ENCODE measurements around the gene APBA3. TPM values are rescaled to one million over a fixed set of nuclear protein-coding genes. Genes with fewer than 3 reads are reported as not detected.

The APBA3 gene
- total and polyA plus RNA-seq, 3 donors from 2014 or later: 12.0 to 48.3 (median 34.4) TPM

DNA sequence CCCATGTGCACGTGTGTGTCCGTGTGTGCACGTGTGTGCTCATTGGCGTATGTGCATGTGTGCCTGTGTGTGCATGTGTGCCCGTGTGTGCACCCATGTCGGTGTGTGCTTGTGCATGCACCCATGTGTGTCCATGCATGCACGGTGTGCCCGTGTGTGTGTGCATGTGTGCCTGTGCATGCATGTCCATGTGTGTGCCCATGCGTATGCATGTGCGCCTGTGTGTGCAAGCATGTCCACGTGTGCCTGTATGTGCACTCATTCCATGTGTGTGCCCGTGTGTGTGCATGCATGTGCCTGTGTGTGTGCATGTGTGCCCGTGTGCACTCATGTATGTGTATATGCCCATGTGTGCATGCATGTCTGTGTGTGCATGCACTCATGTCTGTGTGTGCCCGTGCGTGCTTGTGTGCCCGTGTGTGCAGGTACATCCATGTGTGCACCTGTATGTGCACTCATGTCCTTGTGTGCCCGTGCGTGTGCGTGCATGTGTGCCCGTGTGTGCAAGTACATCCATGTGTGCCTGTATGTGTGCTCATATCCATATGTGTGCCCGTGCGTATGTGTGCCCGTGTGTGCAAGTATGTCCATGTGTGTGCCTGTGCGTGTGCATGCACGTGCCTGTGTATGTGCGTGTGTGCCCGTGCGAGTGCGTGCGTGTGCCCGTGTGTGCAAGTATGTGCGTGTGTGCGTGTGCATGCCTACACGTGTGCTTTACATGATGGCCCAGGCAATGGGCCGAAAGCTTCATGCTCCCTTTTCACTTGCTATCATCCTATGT is 46.3 kb upstream of the APBA3 start:
- no peak overlapping the region for H3K4me3 ChIP-seq
- 81 to 91% methylated on average over 23 to 35 of the region's 35 CpGs for WGBS, 2 donors

DNA sequence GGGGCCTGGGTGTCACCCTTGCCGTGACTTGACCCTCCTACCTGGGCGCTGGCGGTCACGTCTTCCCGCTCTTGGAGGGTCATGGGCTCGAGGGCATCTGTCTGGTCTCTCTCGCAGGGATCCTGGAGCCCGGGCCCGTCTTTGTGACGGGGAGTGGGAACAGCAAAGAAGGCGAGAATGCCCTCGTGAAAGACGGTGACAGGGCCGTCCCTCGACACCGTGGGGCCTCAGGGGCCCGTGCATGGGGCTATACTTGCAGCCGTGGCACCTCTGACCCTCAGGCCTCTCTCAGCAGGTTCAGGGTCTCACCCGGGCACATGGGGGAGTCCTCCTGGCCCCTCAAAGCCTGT is 45.6 kb upstream of the APBA3 start:
- no peak overlapping the region for H3K27ac ChIP-seq
- H3K4me1 ChIP-seq: no peaks in the 10 kb centered on the region
- no peak overlapping the region for H3K4me3 ChIP-seq
- H3K36me3 ChIP-seq (ENCODE audit: low read depth, missing control alignments): no peaks in the 10 kb centered on the region
- TF ChIP-seq, protein P1, sequence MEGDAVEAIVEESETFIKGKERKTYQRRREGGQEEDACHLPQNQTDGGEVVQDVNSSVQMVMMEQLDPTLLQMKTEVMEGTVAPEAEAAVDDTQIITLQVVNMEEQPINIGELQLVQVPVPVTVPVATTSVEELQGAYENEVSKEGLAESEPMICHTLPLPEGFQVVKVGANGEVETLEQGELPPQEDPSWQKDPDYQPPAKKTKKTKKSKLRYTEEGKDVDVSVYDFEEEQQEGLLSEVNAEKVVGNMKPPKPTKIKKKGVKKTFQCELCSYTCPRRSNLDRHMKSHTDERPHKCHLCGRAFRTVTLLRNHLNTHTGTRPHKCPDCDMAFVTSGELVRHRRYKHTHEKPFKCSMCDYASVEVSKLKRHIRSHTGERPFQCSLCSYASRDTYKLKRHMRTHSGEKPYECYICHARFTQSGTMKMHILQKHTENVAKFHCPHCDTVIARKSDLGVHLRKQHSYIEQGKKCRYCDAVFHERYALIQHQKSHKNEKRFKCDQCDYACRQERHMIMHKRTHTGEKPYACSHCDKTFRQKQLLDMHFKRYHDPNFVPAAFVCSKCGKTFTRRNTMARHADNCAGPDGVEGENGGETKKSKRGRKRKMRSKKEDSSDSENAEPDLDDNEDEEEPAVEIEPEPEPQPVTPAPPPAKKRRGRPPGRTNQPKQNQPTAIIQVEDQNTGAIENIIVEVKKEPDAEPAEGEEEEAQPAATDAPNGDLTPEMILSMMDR (IDR thresholded peaks at IDR 0.05): no peak
- TF ChIP-seq POLR2A (IDR thresholded peaks at IDR 0.05): no peak
- no peaks in the 10 kb centered on the region for H3K27me3 ChIP-seq
- DNase-seq: no peak
- intact Hi-C loops (cut with DNase I; ENCODE audit: low total_unique reads): no loop called here
- WGBS, 2 donors: 74 to 96% methylated on average over 4 to 19 of the region's 19 CpGs
- no peaks in the 10 kb centered on the region for H3K9me3 ChIP-seq

More for the DNA sequence above, 46.3 kb upstream of the APBA3 start:
- no peak for DNase-seq
- intact Hi-C loops (cut with DNase I; ENCODE audit: low total_unique reads): no loop called here
- Histone ChIP-seq H3K9me3 (no peaks in the 10 kb centered on the region), H3K27me3 (no peaks in the 10 kb centered on the region), H3K4me1 (no peaks in the 10 kb centered on the region), H3K27ac (no peak overlapping the region), H3K36me3 (ENCODE audit: low read depth, missing control alignments) (no peaks in the 10 kb centered on the region)
- no peak for TF ChIP-seq POLR2A (IDR thresholded peaks at IDR 0.05)
- TF ChIP-seq, protein P1 (IDR thresholded peaks at IDR 0.05): no peak

DNA sequence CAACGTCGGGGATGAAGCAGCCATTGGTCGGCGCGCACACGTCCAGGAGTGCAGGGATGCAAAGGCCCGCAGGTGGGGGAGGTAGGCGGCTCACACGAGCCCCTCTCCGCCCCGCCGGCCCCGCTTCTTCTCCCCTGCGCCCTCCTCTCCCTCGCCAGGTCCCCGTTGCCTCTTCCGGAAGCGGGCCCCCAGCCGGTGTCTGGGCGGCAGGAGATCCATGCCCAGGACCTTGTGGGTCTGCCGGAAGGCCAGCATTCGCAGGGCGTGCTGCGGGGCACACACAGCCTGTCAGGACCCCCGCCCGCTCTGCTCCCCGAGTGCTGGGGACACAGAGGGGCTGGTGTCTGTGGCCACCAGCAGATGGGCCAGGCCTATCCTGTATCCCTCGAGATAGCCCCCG is 44.4 kb upstream of the APBA3 start:
- TF ChIP-seq, protein P1 (IDR thresholded peaks at IDR 0.05): no peak
- no peak for TF ChIP-seq POLR2A (IDR thresholded peaks at IDR 0.05)
- Histone ChIP-seq H3K27me3 (no peaks in the 10 kb centered on the region), H3K27ac (no peak overlapping the region), H3K9me3 (no peaks in the 10 kb centered on the region), H3K4me3 (no peak overlapping the region), H3K36me3 (ENCODE audit: low read depth, missing control alignments) (no peaks in the 10 kb centered on the region), H3K4me1 (no peaks in the 10 kb centered on the region)
- intact Hi-C loops (cut with DNase I; ENCODE audit: low total_unique reads): no loop called here
- WGBS, 2 donors: 88 to 95% methylated on average over 24 to 29 of the region's 29 CpGs
- no peak for DNase-seq

DNA sequence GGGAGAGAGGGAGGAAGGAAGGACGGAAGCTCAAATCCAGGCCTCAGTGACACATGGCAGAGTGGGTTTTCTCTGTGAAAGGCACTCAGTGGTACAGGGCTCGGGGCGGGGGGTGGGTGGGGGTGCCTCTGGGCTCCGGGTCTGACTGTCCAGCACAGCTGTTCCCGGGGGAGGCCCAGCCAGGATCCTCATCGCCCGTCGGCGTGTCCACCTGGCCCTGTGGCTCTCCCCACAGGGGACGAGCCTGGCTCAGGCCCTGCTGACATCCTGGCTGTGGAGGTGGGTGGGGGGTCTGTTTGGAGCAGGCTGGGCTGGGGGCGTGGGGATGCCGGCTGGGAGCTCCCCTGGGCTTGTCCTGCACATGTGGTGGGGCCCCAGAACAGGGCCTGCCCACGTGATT is 42.9 kb upstream of the APBA3 start:
- no peaks in the 10 kb centered on the region for H3K27me3 ChIP-seq
- no peak for DNase-seq
- no peaks in the 10 kb centered on the region for H3K36me3 ChIP-seq (ENCODE audit: low read depth, missing control alignments)
- H3K9me3 ChIP-seq: no peaks in the 10 kb centered on the region
- intact Hi-C loops (cut with DNase I; ENCODE audit: low total_unique reads): no loop called here
- WGBS, 2 donors: 68 to 72% methylated on average over 6 to 13 of the region's 13 CpGs
- no peak overlapping the region for H3K4me3 ChIP-seq
- H3K27ac ChIP-seq: no peak overlapping the region
- TF ChIP-seq, protein P1 (IDR thresholded peaks at IDR 0.05): no peak
- H3K4me1 ChIP-seq: no peaks in the 10 kb centered on the region

DNA sequence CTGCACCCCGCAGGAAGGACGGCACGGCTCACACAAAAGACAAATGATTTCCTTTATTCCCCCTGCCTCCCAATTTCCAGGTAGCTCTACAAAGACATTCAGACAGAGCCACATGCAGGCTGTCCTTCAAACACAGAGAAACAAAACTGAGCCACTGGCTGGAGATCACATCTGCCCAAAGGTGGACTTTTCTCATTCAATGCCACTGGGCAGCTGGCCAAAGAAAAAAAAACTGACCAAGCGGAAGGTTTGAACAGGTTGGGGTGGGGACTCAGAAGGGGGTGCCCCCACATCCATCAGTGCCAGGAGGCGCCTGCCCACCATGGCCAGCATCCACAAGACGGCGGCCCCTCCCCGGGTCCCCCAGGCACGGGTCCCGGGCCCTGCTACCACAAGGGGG is 42.5 kb upstream of the APBA3 start:
- H3K27me3 ChIP-seq: no peaks in the 10 kb centered on the region
- DNase-seq: no peak
- no peaks in the 10 kb centered on the region for H3K4me1 ChIP-seq
- no peaks in the 10 kb centered on the region for H3K36me3 ChIP-seq (ENCODE audit: low read depth, missing control alignments)
- TF ChIP-seq, protein P1 (IDR thresholded peaks at IDR 0.05): no peak
- TF ChIP-seq POLR2A (IDR thresholded peaks at IDR 0.05): no peak
- H3K9me3 ChIP-seq: no peaks in the 10 kb centered on the region
- H3K27ac ChIP-seq: no peak overlapping the region
- intact Hi-C loops (cut with DNase I; ENCODE audit: low total_unique reads): no loop called here
- H3K4me3 ChIP-seq: no peak overlapping the region
- WGBS, 2 donors: 68 to 74% methylated on average over 10 of the region's 10 CpGs

Measured in testis (tissue), 3 donors.